Stimulated activated naive CD4-positive, alpha-beta T cell treated with Interleukin-2 at 50 U/mL for 16 hours (primary cell): ENCODE results near the gene ZSCAN25.
"Not testable (repeated sequence)": the region's sequence is repeated elsewhere in the genome, so short reads cannot be mapped to it uniquely, and the experiment has no call there.

Experiments used
- DNase-seq: peaks from one replicate; lab custom pipeline; 2025; lab: John Stamatoyannopoulos, UW

ZSCAN25 gene

GRCh38 chr7:99617192-99617781 lies 541 bp downstream of the ZSCAN25 start:
- no peak for DNase-seq

- DNase-seq, result no peak
Measured at GRCh38 chr7:99618726-99619125, 2.0 kb downstream of the ZSCAN25 start.

GRCh38 chr7:99619571-99620130 lies 2.9 kb downstream of the ZSCAN25 start:
- DNase-seq, result no peak

- DNase-seq, result no peak
Measured at GRCh38 chr7:99621271-99621670, 4.5 kb downstream of the ZSCAN25 start.

GRCh38 chr7:99622596-99622995 lies 5.8 kb downstream of the ZSCAN25 start:
- no peak for DNase-seq

GRCh38 chr7:99623091-99623693 lies 6.4 kb downstream of the ZSCAN25 start:
- DNase-seq, result peak; percentile 7

GRCh38 chr7:99623702-99624447 lies 7.1 kb downstream of the ZSCAN25 start:
- peak; percentile 5 for DNase-seq

- peak; percentile 46 for DNase-seq
Measured at GRCh38 chr7:99624484-99624883, 7.7 kb downstream of the ZSCAN25 start.

GRCh38 chr7:99625321-99625720 lies 8.6 kb downstream of the ZSCAN25 start:
- DNase-seq, result no peak

GRCh38 chr7:99625961-99626360 lies 9.2 kb downstream of the ZSCAN25 start:
- DNase-seq, result no peak

GRCh38 chr7:99626661-99627060 lies 9.9 kb downstream of the ZSCAN25 start:
- DNase-seq, result no peak

GRCh38 chr7:99627513-99627912 lies 10.8 kb downstream of the ZSCAN25 start:
- DNase-seq, result no peak

- DNase-seq, result no peak
Measured at GRCh38 chr7:99628471-99629465, 12.0 kb downstream of the ZSCAN25 start.

- DNase-seq, result no peak
Measured at GRCh38 chr7:99629643-99630042, 12.9 kb downstream of the ZSCAN25 start.

- DNase-seq, result no peak
Measured at GRCh38 chr7:99631295-99632109, 14.8 kb downstream of the ZSCAN25 start.

GRCh38 chr7:99637414-99637813 lies 20.7 kb downstream of the ZSCAN25 start:
- DNase-seq, result not testable (repeated sequence)

GRCh38 chr7:99638731-99639130 lies 22.0 kb downstream of the ZSCAN25 start:
- no peak for DNase-seq

- no peak for DNase-seq
Measured at GRCh38 chr7:99639267-99639666, 22.5 kb downstream of the ZSCAN25 start.

GRCh38 chr7:99642027-99642426 lies 25.3 kb downstream of the ZSCAN25 start:
- DNase-seq, result no peak

- DNase-seq, result no peak
Measured at GRCh38 chr7:99643464-99643863, 26.7 kb downstream of the ZSCAN25 start.

- DNase-seq, result no peak
Measured at GRCh38 chr7:99644431-99644830, 27.7 kb downstream of the ZSCAN25 start.
